ENCODE results near the gene MEMO1. TPM values are rescaled to one million over a fixed set of nuclear protein-coding genes. Genes with fewer than 3 reads are reported as not detected.

The MEMO1 gene
- total and polyA plus RNA-seq, 2 donors from 2014 or later = 22.2 to 28.6 TPM

- intact Hi-C loops (cut with DNase I) = no loop called here
- FAIRE-seq (no peak), DNase-seq (no peak)
- no peaks in the 10 kb centered on the region for H3K4me1 ChIP-seq (ENCODE audit: control insufficient read depth in 2 of 3, insufficient read depth in 2 of 3, low read depth in 1 of 3, low read length in 3 of 3)
- H3K27ac ChIP-seq (ENCODE audit: low read depth in 2 of 2, low read length in 2 of 2) = no peak overlapping the region
- no peaks in the 10 kb centered on the region for H3K36me3 ChIP-seq (ENCODE audit: control insufficient read depth in 2 of 3, insufficient read depth in 3 of 3, low read length in 3 of 3)
- H3K9me3 ChIP-seq (ENCODE audit: control insufficient read depth in 2 of 3, insufficient read depth in 1 of 3, low read length in 3 of 3) = no peaks in the 10 kb centered on the region
- no peak for TF ChIP-seq CTCF (IDR thresholded peaks at IDR 0.05; ENCODE audit: borderline replicate concordance, extremely low read depth, insufficient read depth)
- H3K27me3 ChIP-seq (ENCODE audit: control insufficient read depth, insufficient read depth, low read length) = no peaks in the 10 kb centered on the region
- H3K9ac ChIP-seq (ENCODE audit: low read length in 3 of 3) = no peak overlapping the region
- no peak overlapping the region for H3K4me3 ChIP-seq (ENCODE audit: low read length in 3 of 3)
These were observed 20.9 kb downstream of the MEMO1 start for GRCh38 chr2:31989946-31990345.

- Histone ChIP-seq H3K9me3 (ENCODE audit: control insufficient read depth in 2 of 3, insufficient read depth in 1 of 3, low read length in 3 of 3) (no peaks in the 10 kb centered on the region), H3K36me3 (ENCODE audit: control insufficient read depth in 2 of 3, insufficient read depth in 3 of 3, low read length in 3 of 3) (no peaks in the 10 kb centered on the region), H3K4me1 (ENCODE audit: control insufficient read depth in 2 of 3, insufficient read depth in 2 of 3, low read depth in 1 of 3, low read length in 3 of 3) (no peaks in the 10 kb centered on the region), H3K27me3 (ENCODE audit: control insufficient read depth, insufficient read depth, low read length) (no peaks in the 10 kb centered on the region), H3K9ac (ENCODE audit: low read length in 3 of 3) (no peak overlapping the region), H3K4me3 (ENCODE audit: low read length in 3 of 3) (no peak overlapping the region), H3K27ac (ENCODE audit: low read depth in 2 of 2, low read length in 2 of 2) (no peak overlapping the region)
- no peak for FAIRE-seq
- TF ChIP-seq CTCF (IDR thresholded peaks at IDR 0.05; ENCODE audit: borderline replicate concordance, extremely low read depth, insufficient read depth) = no peak
- no peak for DNase-seq
- intact Hi-C loops (cut with DNase I) = no loop called here
These were observed 23.2 kb downstream of the MEMO1 start for GRCh38 chr2:31987454-31988220.

- FAIRE-seq (no peak), DNase-seq (no peak)
- H3K36me3 ChIP-seq (ENCODE audit: control insufficient read depth in 2 of 3, insufficient read depth in 3 of 3, low read length in 3 of 3) = no peaks in the 10 kb centered on the region
- H3K9me3 ChIP-seq (ENCODE audit: control insufficient read depth in 2 of 3, insufficient read depth in 1 of 3, low read length in 3 of 3) = no peaks in the 10 kb centered on the region
- intact Hi-C loops (cut with DNase I) = no loop called here
- no peaks in the 10 kb centered on the region for H3K27me3 ChIP-seq (ENCODE audit: control insufficient read depth, insufficient read depth, low read length)
- H3K4me3 ChIP-seq (ENCODE audit: low read length in 3 of 3) = no peak overlapping the region
- no peak overlapping the region for H3K27ac ChIP-seq (ENCODE audit: low read depth in 2 of 2, low read length in 2 of 2)
- no peaks in the 10 kb centered on the region for H3K4me1 ChIP-seq (ENCODE audit: control insufficient read depth in 2 of 3, insufficient read depth in 2 of 3, low read depth in 1 of 3, low read length in 3 of 3)
- H3K9ac ChIP-seq (ENCODE audit: low read length in 3 of 3) = no peak overlapping the region
- TF ChIP-seq CTCF (IDR thresholded peaks at IDR 0.05; ENCODE audit: borderline replicate concordance, extremely low read depth, insufficient read depth) = no peak
These were observed 23.9 kb downstream of the MEMO1 start for GRCh38 chr2:31986906-31987305.
